D721Med (cell line): ENCODE measurements around the gene PKD1L1.
"Not testable (repeated sequence)": the region's sequence is repeated elsewhere in the genome, so short reads cannot be mapped to it uniquely, and the experiment has no call there.

Source experiments
- DNase-seq: peaks from one replicate; pipeline ENCODE4 v3.0.0; 2011; ENCODE audit warnings: low spot score; ENCODE audit not compliant: insufficient read length
- FAIRE-seq: peaks from 2 replicates; lab custom pipeline; 2011; peaks lifted over from hg19 to GRCh38; lab: Jason Lieb, UNC
- TF ChIP-seq, protein P1 (sequence below): IDR thresholded peaks from 2 replicates; pipeline ENCODE4 v1.5.1; 2012; ENCODE audit warnings: mild to moderate bottlenecking, control low read depth; ENCODE audit not compliant: insufficient read depth; ENCODE audit errors: missing control alignments

PKD1L1 gene

DNA sequence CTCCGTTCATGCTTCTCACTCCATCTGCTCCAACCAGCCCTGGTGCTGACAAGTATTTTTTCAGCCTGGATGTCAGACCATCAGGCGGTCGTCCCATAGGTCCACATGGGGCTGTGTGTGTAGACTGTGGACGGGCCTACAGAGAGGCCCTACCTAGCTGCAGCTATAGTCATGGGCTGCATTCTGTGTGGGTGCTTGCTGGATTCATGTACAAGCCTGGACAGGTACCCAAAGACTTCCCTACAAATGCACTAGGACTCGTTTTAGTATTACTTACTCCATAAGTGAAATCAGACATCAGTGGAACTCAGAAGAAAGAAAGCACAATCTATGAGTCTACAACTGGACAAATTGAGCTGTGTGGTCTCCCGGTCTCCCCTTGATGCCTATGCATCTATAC is 146.8 kb downstream of the PKD1L1 start:
- FAIRE-seq, result no peak
- no peak for DNase-seq

DNA sequence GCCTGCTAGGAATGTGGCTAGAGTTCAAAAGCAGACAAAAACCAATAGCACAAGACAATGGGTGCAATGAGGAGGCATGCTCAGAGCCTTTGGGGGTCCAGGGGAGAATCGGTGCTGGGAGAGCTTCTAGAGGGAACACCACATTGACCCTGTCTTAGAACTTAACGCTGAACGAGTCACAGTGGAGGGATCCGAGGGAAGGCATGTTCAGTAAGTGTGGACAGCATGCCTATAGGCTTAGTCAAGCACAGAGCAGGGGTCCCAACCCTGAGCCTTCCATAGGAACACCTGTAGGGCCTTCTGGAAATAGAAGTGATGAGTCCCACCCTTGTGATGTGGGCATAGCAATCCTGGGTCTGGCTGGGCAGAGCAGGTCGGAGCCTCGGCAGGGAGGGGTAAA is 148.7 kb downstream of the PKD1L1 start:
- DNase-seq, result no peak
- TF ChIP-seq, protein P1, sequence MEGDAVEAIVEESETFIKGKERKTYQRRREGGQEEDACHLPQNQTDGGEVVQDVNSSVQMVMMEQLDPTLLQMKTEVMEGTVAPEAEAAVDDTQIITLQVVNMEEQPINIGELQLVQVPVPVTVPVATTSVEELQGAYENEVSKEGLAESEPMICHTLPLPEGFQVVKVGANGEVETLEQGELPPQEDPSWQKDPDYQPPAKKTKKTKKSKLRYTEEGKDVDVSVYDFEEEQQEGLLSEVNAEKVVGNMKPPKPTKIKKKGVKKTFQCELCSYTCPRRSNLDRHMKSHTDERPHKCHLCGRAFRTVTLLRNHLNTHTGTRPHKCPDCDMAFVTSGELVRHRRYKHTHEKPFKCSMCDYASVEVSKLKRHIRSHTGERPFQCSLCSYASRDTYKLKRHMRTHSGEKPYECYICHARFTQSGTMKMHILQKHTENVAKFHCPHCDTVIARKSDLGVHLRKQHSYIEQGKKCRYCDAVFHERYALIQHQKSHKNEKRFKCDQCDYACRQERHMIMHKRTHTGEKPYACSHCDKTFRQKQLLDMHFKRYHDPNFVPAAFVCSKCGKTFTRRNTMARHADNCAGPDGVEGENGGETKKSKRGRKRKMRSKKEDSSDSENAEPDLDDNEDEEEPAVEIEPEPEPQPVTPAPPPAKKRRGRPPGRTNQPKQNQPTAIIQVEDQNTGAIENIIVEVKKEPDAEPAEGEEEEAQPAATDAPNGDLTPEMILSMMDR, result no peak

More for the DNA sequence above, 146.8 kb downstream of the PKD1L1 start:
- TF ChIP-seq, protein P1, result no peak

DNA sequence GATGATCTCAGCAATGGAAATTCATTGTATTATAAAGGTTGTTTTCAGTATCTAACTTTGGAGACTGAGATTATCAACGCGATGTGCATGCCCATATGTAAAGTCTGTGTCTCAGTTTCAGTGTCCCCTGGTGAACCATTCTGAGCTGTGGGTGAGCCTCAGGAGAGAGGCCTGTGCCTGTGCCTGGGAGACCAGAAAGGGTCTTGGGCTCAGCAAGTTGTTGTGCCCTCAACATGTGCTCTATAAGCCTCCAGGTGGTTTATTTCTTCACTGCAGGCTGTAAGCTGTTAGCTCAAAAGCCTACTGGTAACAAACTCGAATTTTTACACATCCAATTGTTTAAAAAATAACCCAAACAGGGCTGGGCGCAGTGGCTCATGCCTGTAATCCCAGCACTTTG is 151.9 kb downstream of the PKD1L1 start:
- TF ChIP-seq, protein P1, result no peak
- no peak for FAIRE-seq
- DNase-seq, result no peak

More for the DNA sequence above, 148.7 kb downstream of the PKD1L1 start:
- no peak for FAIRE-seq

DNA sequence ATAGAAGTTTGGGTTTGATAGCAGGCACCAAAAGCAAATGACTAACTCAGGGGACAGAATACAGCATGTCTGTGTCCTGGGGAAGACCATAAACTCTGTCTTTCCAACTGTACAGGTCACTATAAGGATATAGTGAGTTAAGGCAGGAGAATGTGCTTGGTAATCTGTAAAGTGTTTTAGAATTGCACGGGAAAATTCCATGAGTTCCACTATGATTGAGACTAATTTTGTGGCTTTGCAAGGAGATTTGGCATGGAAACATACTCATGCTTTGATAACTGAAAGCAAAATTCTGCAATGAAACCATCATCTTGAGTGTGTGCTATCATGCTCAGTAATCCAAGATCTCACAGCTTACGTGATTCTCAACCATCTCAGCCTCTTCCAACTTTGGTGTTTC is 152.6 kb downstream of the PKD1L1 start:
- no peak for FAIRE-seq
- TF ChIP-seq, protein P1, result no peak
- no peak for DNase-seq

DNA sequence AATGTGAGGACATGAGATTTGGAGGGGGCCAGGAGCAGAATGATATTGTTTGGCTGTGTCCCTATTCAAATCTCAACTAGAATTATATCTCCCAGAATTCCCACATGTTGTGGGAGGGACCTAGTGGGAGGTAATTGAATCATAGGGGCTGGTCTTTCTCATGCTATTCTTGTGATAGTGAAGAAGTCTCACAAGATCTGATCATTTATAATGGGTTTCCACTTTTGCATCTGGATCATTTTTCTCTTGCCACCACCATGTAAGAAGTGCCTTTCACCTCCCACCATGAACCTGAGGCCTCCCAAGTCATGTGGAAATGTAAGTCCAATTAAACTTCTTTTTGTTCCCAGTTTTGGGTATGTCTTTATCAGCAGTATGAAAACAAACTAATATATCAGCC is 153.1 kb downstream of the PKD1L1 start:
- not testable (repeated sequence) for DNase-seq, FAIRE-seq

DNA sequence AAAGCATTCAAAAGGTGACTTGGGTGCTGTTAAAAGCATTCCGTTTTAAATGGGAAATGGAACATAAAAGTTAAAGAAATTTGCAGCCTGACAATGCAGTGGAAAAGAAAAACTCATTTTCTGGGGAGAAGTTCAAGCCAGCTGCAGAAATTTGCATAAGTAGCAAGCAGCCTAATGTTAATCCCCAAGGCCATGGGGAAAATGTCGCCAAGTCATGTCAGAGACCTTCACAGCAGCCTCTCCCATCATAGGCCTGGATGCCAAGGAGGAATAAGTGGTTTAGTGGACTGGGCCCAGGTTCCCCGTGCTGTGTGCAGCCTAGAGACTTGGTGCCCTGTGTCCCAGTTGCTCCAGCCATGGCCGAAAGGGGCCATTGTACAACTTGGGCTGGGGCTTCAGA is 154.2 kb downstream of the PKD1L1 start:
- DNase-seq (no peak), FAIRE-seq (no peak)
- TF ChIP-seq, protein P1, result no peak

DNA sequence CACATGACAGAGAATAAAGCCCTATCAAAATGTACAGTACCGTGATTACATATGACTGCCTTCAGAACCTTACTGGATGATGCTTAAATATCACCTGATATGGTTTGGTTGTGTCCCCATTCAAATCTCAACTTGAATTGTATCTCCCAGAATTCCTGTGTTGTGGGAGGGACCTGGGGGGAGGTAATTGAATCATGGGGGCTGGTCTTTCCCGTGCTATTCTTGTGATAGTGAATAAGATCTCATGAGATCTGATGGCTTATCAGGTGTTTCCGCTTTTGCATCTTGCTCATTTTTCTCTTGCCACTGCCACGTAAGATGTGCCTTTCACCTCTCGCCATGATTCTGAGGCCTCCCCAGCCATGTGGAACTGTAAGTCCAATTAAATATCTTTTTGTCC is 155.1 kb downstream of the PKD1L1 start:
- DNase-seq, FAIRE-seq: not testable (repeated sequence)

DNA sequence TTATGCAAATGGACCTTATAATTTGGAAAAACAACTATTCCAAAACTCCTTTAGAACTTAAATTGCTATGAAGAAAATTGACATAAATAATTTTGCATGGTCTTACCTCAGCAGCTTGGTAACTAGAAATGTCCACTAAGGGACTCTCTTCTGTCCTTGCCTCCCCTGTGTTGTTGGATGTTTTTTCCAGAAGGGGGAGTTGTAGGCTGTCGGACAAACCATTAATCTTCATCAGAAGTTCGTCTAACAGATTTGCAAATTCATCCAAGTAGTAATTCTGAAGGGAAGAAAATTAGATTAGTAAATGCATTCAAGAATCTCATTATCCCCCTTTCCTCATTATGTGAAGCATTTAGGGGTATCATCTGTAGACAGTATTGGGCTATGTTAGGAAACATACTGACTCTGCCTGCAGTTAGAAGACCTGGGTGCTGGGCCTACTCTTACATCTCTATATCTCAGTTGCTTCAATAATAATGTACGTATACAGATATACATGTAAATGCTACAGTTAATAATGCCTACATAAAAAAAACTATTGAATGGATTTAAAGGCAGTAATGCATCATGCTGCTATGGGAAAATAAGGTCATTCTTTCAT is 155.6 kb downstream of the PKD1L1 start:
- no peak for DNase-seq
- TF ChIP-seq, protein P1, result no peak
- FAIRE-seq, result no peak
